Osteoblast (primary cell): Measurements from ENCODE around the gene ATP13A3. TPM values are rescaled to one million over a fixed set of nuclear protein-coding genes. Genes with fewer than 3 reads are reported as not detected.

Experiments
- DNase-seq: peaks from one replicate; pipeline ENCODE4 v3.0.0; 2011; ENCODE audit warnings: low spot score, mixed read lengths; ENCODE audit not compliant: insufficient read length; ENCODE audit errors: missing footprints
- H2AFZ ChIP-seq: 2 replicates; pipeline ENCODE4 v1.6.0; 2011; ENCODE audit warnings: mild to moderate bottlenecking, low read length
- H3K27ac ChIP-seq: 2 replicates; pipeline ENCODE4 v1.5.1; 2011; ENCODE audit warnings: mild to moderate bottlenecking, low read depth, low read length, moderate library complexity
- H3K27me3 ChIP-seq: 2 replicates; pipeline ENCODE4 v1.6.0; 2012; ENCODE audit warnings: mild to moderate bottlenecking, control low read depth, inconsistent platforms, low read length, moderate library complexity; ENCODE audit not compliant: insufficient read depth
- H3K36me3 ChIP-seq: 2 replicates; pipeline ENCODE4 v1.5.1; 2011; ENCODE audit warnings: mild to moderate bottlenecking, low read length, control low read depth, moderate library complexity; ENCODE audit not compliant: insufficient read depth
- H3K4me1 ChIP-seq: 2 replicates; pipeline ENCODE4 v1.5.1; 2011; ENCODE audit warnings: mild to moderate bottlenecking, low read length, control low read depth, moderate library complexity; ENCODE audit not compliant: insufficient read depth
- H3K4me2 ChIP-seq: 2 replicates; pipeline ENCODE4 v1.6.0; 2011; ENCODE audit warnings: mild to moderate bottlenecking, low read length; ENCODE audit not compliant: insufficient read depth
- H3K4me3 ChIP-seq: fragments of 200-600 bp; sonication (generic); 3 replicates; pipeline ENCODE4 v1.5.1; 2012; ENCODE audit warnings: mild to moderate bottlenecking, low read length, inconsistent platforms; ENCODE audit not compliant: insufficient read depth
- H3K79me2 ChIP-seq: 2 replicates; pipeline ENCODE4 v1.6.0; 2012; ENCODE audit warnings: mild to moderate bottlenecking, low read length, control low read depth, inconsistent platforms; ENCODE audit not compliant: insufficient read depth
- H3K9me3 ChIP-seq: 2 replicates; pipeline ENCODE4 v1.5.1; 2011; ENCODE audit warnings: low read depth, low read length, control low read depth
- H4K20me1 ChIP-seq: 2 replicates; pipeline ENCODE4 v1.6.0; 2012; ENCODE audit warnings: mild to moderate bottlenecking, low read length, control low read depth; ENCODE audit not compliant: insufficient read depth
- total RNA-seq: library from RNA; depleted of rRNA; stranded (reverse); fragments of >200 nt; gene quantifications from 2 replicates; pipeline ENCODE4 v1.2.3, GENCODE V29; 2012
- TF ChIP-seq, protein P1 (sequence below): IDR thresholded peaks from 2 replicates; pipeline ENCODE4 v1.5.1; 2011; ENCODE audit warnings: mild to moderate bottlenecking, low read depth, low read length, moderate library complexity; ENCODE audit errors: extremely low read depth

Gene ATP13A3
- total RNA-seq, 1 donor, result 311 TPM

GRCh38 chr3:194481103-194481502, 5.7 kb downstream of the ATP13A3 start:
- peaks cover 98% of the 10 kb centered on the region for H3K79me2 ChIP-seq
- no peak overlapping the region for H2AFZ ChIP-seq
- no peaks in the 10 kb centered on the region for H3K9me3 ChIP-seq
- peak overlapping the region; percentile 11 for H3K4me3 ChIP-seq
- peak overlapping the region; percentile 55 for H3K4me2 ChIP-seq
- H3K27me3 ChIP-seq, result no peaks in the 10 kb centered on the region
- peaks cover 49% of the 10 kb centered on the region for H3K4me1 ChIP-seq
- peaks cover 68% of the 10 kb centered on the region for H3K36me3 ChIP-seq
- no peak for DNase-seq
- peak overlapping the region; percentile 80 for H3K27ac ChIP-seq
- H4K20me1 ChIP-seq, result peaks cover 14% of the 10 kb centered on the region
- TF ChIP-seq, protein P1, sequence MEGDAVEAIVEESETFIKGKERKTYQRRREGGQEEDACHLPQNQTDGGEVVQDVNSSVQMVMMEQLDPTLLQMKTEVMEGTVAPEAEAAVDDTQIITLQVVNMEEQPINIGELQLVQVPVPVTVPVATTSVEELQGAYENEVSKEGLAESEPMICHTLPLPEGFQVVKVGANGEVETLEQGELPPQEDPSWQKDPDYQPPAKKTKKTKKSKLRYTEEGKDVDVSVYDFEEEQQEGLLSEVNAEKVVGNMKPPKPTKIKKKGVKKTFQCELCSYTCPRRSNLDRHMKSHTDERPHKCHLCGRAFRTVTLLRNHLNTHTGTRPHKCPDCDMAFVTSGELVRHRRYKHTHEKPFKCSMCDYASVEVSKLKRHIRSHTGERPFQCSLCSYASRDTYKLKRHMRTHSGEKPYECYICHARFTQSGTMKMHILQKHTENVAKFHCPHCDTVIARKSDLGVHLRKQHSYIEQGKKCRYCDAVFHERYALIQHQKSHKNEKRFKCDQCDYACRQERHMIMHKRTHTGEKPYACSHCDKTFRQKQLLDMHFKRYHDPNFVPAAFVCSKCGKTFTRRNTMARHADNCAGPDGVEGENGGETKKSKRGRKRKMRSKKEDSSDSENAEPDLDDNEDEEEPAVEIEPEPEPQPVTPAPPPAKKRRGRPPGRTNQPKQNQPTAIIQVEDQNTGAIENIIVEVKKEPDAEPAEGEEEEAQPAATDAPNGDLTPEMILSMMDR, result no peak

DNA sequence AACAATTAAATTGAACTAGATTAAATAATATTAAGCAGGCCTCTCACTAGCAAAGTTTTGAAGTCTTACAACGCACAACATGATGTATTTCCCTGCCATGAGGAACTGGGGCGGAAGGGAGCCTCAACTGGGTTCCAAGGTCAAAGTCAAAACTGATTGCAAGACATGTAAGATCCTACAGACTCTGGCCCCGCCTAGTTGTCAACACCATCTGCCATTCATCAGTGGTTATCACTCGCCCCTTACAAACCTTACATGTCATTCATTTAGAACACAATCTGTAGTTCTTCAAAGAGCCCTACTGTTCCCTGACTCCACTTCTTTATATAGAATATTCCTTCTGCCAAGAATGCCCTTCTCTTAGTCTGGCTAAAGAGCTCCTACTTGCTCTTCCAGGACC, 10.0 kb downstream of the ATP13A3 start:
- H3K79me2 ChIP-seq, result peaks cover 98% of the 10 kb centered on the region
- no peaks in the 10 kb centered on the region for H3K9me3 ChIP-seq
- DNase-seq, result no peak
- H2AFZ ChIP-seq, result no peak overlapping the region
- H3K4me1 ChIP-seq, result peaks cover 49% of the 10 kb centered on the region
- peaks cover 47% of the 10 kb centered on the region for H3K36me3 ChIP-seq
- H3K4me3 ChIP-seq, result no peak overlapping the region
- H4K20me1 ChIP-seq, result peaks cover 39% of the 10 kb centered on the region
- H3K27ac ChIP-seq, result peak overlapping the region; percentile 77
- no peaks in the 10 kb centered on the region for H3K27me3 ChIP-seq
- TF ChIP-seq, protein P1, result no peak
- no peak overlapping the region for H3K4me2 ChIP-seq

- Histone ChIP-seq H3K27ac (peak overlapping the region; percentile 77), H3K79me2 (peaks cover 98% of the 10 kb centered on the region), H3K9me3 (no peaks in the 10 kb centered on the region), H2AFZ (no peak overlapping the region), H3K36me3 (peaks cover 48% of the 10 kb centered on the region), H3K4me3 (no peak overlapping the region), H4K20me1 (peaks cover 43% of the 10 kb centered on the region), H3K4me1 (peaks cover 41% of the 10 kb centered on the region), H3K4me2 (peak overlapping the region; percentile 28), H3K27me3 (no peaks in the 10 kb centered on the region)
- TF ChIP-seq, protein P1, result no peak
- DNase-seq, result peak; percentile 37
Observed at GRCh38 chr3:194475978-194476377, 10.8 kb downstream of the ATP13A3 start.

DNA sequence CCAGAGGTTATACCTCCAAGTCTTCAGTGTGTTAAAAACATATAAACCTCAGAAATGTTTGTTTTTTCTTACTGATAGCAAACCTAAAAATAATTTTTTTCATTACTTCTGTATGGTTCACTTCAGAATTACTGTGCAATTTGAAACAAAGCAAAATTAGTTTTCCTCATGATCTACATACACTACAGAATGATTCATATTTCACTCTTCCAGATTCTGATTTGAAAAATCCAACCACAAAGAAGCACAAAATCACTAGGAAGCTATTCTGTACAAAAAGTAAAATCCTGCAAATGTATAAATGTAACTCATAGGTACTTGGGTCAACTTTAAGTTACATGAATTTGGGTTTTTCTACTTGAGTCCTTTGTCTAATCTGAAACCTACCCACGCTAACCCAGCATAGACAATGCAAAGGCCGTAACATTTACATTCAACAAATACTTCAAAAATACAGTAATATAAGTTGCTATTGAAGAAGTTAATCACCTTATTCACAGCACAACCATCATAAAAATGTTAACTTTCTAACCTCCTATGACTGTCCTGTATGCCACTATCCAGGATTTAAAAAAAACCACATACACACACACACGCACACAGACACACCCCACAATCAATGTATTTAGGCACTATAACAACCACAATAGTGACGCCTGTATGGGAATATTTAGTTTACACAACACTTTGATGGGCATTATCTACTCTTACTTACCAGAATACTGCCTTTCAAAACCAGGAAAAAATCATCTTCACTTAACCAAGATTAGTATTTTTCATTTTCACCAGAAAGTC, 11.5 kb downstream of the ATP13A3 start:
- H3K4me2 ChIP-seq, result peak overlapping the region; percentile 40
- H3K27ac ChIP-seq, result peak overlapping the region; percentile 77
- no peak overlapping the region for H3K4me3 ChIP-seq
- TF ChIP-seq, protein P1, result no peak
- no peak overlapping the region for H2AFZ ChIP-seq
- H3K36me3 ChIP-seq, result peaks cover 42% of the 10 kb centered on the region
- peaks cover 42% of the 10 kb centered on the region for H3K4me1 ChIP-seq
- no peaks in the 10 kb centered on the region for H3K9me3 ChIP-seq
- no peaks in the 10 kb centered on the region for H3K27me3 ChIP-seq
- peaks cover 47% of the 10 kb centered on the region for H4K20me1 ChIP-seq
- no peak for DNase-seq
- H3K79me2 ChIP-seq, result peaks cover 98% of the 10 kb centered on the region
